T-cell (primary cell): Measurements from ENCODE around the gene RFX1. TPM values are rescaled to one million over a fixed set of nuclear protein-coding genes. Genes with fewer than 3 reads are reported as not detected.
"Not testable (repeated sequence)": the region's sequence is repeated elsewhere in the genome, so short reads cannot be mapped to it uniquely, and the experiment has no call there.

Experiments used
- ATAC-seq, 4 experiments: fragments of 200-7000 bp in 3 of 4; fragments of 150-1000 bp in 1 of 4; cut with Tn5 transposase; replicated peaks in 1 of 4; 1 replicate in 3 of 4; 2 replicates in 1 of 4; pipeline ENCODE4 v1.10.0; 2021; ENCODE audit warnings: moderate library complexity in 3 of 4, mild to moderate bottlenecking in 2 of 4, moderate number of reproducible peaks in 1 of 4
- CTCF ChIA-PET, 2 donors: fragments of 300-600 bp; sonication (Branson Sonifier 250); formaldehyde crosslinking; loops; one replicate each; lab custom pipeline; 2022; ENCODE audit warnings: antibody characterized with exemption in 2 of 2; lab: Charles Lee
- POLR2A ChIA-PET, 2 donors: fragments of 300-600 bp; sonication (Branson Sonifier 250); formaldehyde crosslinking; loops; one replicate each; lab custom pipeline; 2022; ENCODE audit warnings: antibody characterized with exemption in 2 of 2; lab: Charles Lee
- DNase-seq, 35 experiments: peaks; one replicate each; pipeline versions ENCODE4 v3.0.0 to v3.0.0-alpha.2; 2013 to 2023
- H3K27ac ChIP-seq: one replicate; pipeline ENCODE4 v1.5.1; 2013; ENCODE audit warnings: low read length
- H3K27me3 ChIP-seq, 2 experiments: replicated peaks in 1 of 2; 1 replicate in 1 of 2; 2 replicates in 1 of 2; pipeline versions ENCODE4 v1.6.1 to v1.7.0; 2013; ENCODE audit warnings: low read length in 1 of 2, mixed read lengths in 1 of 2; ENCODE audit not compliant: control insufficient read depth in 2 of 2, insufficient read depth in 2 of 2; ENCODE audit errors: extremely low read depth in 1 of 2
- H3K36me3 ChIP-seq, 2 donors: 1 replicate in 1 of 2; 2 replicates in 1 of 2; pipeline versions ENCODE4 v1.6.1 to v1.7.0; 2013; ENCODE audit warnings: low read length in 1 of 2; ENCODE audit not compliant: control insufficient read depth in 2 of 2, insufficient read depth in 1 of 2; ENCODE audit errors: extremely low read depth in 1 of 2
- H3K4me1 ChIP-seq, 2 experiments: 1 replicate in 1 of 2; 2 replicates in 1 of 2; pipeline versions ENCODE4 v1.6.1 to v1.7.0; 2013; ENCODE audit warnings: low read length in 2 of 2, mixed read lengths in 1 of 2; ENCODE audit not compliant: insufficient read depth in 2 of 2, control insufficient read depth in 1 of 2; ENCODE audit errors: extremely low read depth in 1 of 2
- H3K4me3 ChIP-seq, 2 donors: 1 replicate in 1 of 2; 2 replicates in 1 of 2; pipeline versions ENCODE4 v1.5.1 to v1.7.0; 2013; ENCODE audit warnings: mild to moderate bottlenecking in 2 of 2, low read length in 1 of 2, moderate library complexity in 1 of 2; ENCODE audit not compliant: control insufficient read depth in 1 of 2; ENCODE audit errors: extremely low read depth in 1 of 2
- H3K9me3 ChIP-seq: 2 replicates; pipeline ENCODE4 v1.7.0; 2013
- H3K27ac Mint-ChIP-seq, 2 donors: one replicate each; pipeline ENCODE4 v1.8.0; 2020 to 2021; ENCODE audit warnings: mild to moderate bottlenecking in 2 of 2, mixed read lengths in 2 of 2
- H3K27me3 Mint-ChIP-seq, 2 donors: one replicate each; pipeline ENCODE4 v1.8.0; 2021 to 2022; ENCODE audit warnings: mixed read lengths in 2 of 2
- H3K36me3 Mint-ChIP-seq: one replicate; pipeline ENCODE4 v1.8.0; 2021; ENCODE audit warnings: mixed read lengths
- H3K4me1 Mint-ChIP-seq, 3 donors: one replicate each; pipeline ENCODE4 v1.8.0; 2020 to 2022; ENCODE audit warnings: mixed read lengths in 3 of 3, mild to moderate bottlenecking in 1 of 3
- H3K4me3 Mint-ChIP-seq, 3 donors: one replicate each; pipeline ENCODE4 v1.8.0; 2020 to 2022; ENCODE audit warnings: mild to moderate bottlenecking in 3 of 3, mixed read lengths in 3 of 3, moderate library complexity in 3 of 3
- H3K9me3 Mint-ChIP-seq, 3 donors: one replicate each; pipeline ENCODE4 v1.8.0; 2020 to 2022; ENCODE audit warnings: mixed read lengths in 3 of 3
- WGBS: methylation state at CpG from one replicate; pipeline ENCODE4 v1.1.5; 2013; ENCODE audit warnings: missing lambda C conversion rate; ENCODE audit not compliant: insufficient coverage; 5-methylcytosine and 5-hydroxymethylcytosine counted together
- total RNA-seq, 35 experiments: library from RNA in 6 of 35; stranded (reverse) in 6 of 35; fragments of 120-200 nt in 1 of 35; gene quantifications; one replicate each; pipeline versions ENCODE4 v1.2.1 to v1.2.4 and lab custom pipeline; 2013 to 2026

The RFX1 gene
- total RNA-seq, 5 donors from 2014 or later (not counting 1 experiment from before 2014, with no cell fraction given), result 18.4 to 27.1 (median 23.1) TPM

DNA sequence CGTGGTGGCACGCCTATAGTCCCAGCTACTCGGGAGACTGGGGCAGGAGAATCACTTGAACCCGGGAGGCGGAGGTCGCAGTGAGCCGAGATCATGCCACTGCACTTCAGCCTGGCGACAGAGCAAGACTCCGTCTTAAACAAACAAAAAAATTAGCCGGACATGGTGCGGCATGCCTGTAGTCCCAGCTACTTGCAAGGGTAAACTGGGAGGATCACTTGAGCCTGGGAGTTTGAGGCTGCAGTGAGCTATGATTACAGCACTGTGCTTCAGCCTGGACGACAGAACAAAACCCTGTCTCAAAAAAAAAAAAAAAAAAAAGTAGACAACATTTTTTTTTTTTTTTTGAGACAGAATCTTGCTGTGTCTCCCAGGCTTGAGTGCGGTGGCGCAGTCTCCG is 34.3 kb downstream of the RFX1 start:
- H3K27ac Mint-ChIP-seq, H3K4me3 Mint-ChIP-seq, H3K4me3 ChIP-seq, H3K27ac ChIP-seq, H3K27me3 ChIP-seq, ATAC-seq, DNase-seq, H3K9me3 ChIP-seq, H3K9me3 Mint-ChIP-seq, H3K27me3 Mint-ChIP-seq: not testable (repeated sequence)
- Mint-ChIP-seq H3K36me3 (peaks cover 29% of the 10 kb centered on the region), H3K4me1 (peaks cover 9 to 21% (median 11%) of the 10 kb centered on the region in 3 donors)
- WGBS, result 97% methylated on average over 6 of the region's 15 CpGs
- Histone ChIP-seq H3K4me1 (peaks cover 0 to 12% of the 10 kb centered on the region in 2 experiments), H3K36me3 (peaks cover 26 to 47% of the 10 kb centered on the region in 2 donors)
- CTCF ChIA-PET, result interaction anchor here (0.6 to 0.7 kb wide), 5 partner anchors 19 to 679 kb away, joined by 4 to 10 read pairs (median 5); no protein-coding TSS in a partner anchor
- POLR2A ChIA-PET, result interaction anchor here in 1 of 2 donors (0.7 kb wide), 1 partner anchor 15 kb away, joined by 11 read pairs; no protein-coding TSS in a partner anchor

DNA sequence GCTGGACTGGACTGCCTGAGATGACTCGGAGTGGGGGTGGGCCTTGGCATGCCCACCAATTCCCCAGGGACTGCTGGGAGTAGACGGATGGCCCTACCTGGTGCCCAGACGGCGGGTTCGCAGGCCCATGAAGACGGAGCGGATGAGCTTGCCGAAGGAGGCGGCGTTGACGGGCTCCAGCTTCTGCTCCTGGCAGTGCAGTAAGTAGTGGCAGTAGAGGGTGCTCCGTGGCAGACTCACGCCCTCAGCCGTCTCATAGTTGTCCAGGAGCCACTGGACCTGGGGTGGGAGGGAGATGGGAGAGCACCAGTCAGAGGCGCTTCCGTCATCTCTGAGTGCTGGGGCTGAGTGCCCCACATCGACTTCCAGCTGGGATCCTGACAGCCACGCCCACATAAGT is 36.2 kb downstream of the RFX1 start:
- Mint-ChIP-seq H3K27ac (no peak overlapping the region), H3K36me3 (peaks cover 19% of the 10 kb centered on the region), H3K4me1 (peaks cover 8 to 14% (median 9%) of the 10 kb centered on the region in 3 donors), H3K4me3 (no peak overlapping the region), H3K9me3 (no peaks in the 10 kb centered on the region), H3K27me3 (no peaks in the 10 kb centered on the region)
- no peak for DNase-seq
- Histone ChIP-seq H3K36me3 (peaks cover 33 to 64% of the 10 kb centered on the region in 2 donors), H3K4me3 (no peak overlapping the region), H3K27ac (no peak overlapping the region), H3K9me3 (no peaks in the 10 kb centered on the region), H3K4me1 (peaks cover 0 to 12% of the 10 kb centered on the region in 2 experiments), H3K27me3 (no peaks in the 10 kb centered on the region)
- ChIA-PET CTCF (no interaction called here), POLR2A (interaction anchor here in 1 of 2 donors (0.6 to 0.7 kb wide), 2 partner anchors 15 to 64 kb away, joined by 3 to 9 read pairs; no protein-coding TSS in a partner anchor)
- WGBS, result 96% methylated on average over 9 of the region's 18 CpGs
- ATAC-seq, result no peak

DNA sequence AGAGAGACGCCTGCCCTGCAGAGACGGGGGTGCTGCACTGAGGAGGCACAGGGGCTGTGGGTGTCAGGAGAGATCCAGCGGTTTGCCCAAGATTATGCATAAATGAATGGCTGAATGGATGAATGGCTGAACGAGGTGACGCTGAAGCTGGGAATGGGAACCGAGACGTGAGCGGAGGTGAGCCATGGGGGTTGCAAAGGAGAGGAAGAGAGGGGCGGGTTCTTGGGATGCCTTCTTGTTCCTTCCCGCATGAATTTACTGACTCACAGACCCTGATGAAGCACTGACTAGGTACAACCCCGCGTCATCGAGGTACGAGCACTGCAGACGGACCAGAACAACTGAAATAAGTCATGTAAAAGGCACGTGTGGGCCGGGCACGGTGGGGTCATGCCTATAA is 37.1 kb downstream of the RFX1 start:
- H3K27me3 ChIP-seq, result no peaks in the 10 kb centered on the region
- H3K4me3 Mint-ChIP-seq, result no peak overlapping the region
- DNase-seq (no peak), ATAC-seq (no peak)
- H3K9me3 ChIP-seq, result no peaks in the 10 kb centered on the region
- no peak overlapping the region for H3K4me3 ChIP-seq
- H3K36me3 Mint-ChIP-seq, result peaks cover 16% of the 10 kb centered on the region
- H3K4me1 Mint-ChIP-seq, result peaks cover 2 to 7% (median 2%) of the 10 kb centered on the region in 3 donors
- H3K36me3 ChIP-seq, result peaks cover 34 to 65% of the 10 kb centered on the region in 2 donors
- no peaks in the 10 kb centered on the region for H3K27me3 Mint-ChIP-seq
- POLR2A ChIA-PET, result interaction anchor here in 1 of 2 donors (0.5 kb wide), 1 partner anchor 141 kb away, joined by 7 read pairs; no protein-coding TSS in a partner anchor
- no peaks in the 10 kb centered on the region for H3K9me3 Mint-ChIP-seq
- peaks cover 0 to 6% of the 10 kb centered on the region in 2 experiments for H3K4me1 ChIP-seq
- no peak overlapping the region for H3K27ac ChIP-seq
- 96% methylated on average over 18 of the region's 18 CpGs for whole genome bisulfite sequencing
- no peak overlapping the region for H3K27ac Mint-ChIP-seq
- CTCF ChIA-PET, result interaction anchor here in 1 of 2 donors (0.7 kb wide), 1 partner anchor 65 kb away, joined by 3 read pairs; no protein-coding TSS in a partner anchor

DNA sequence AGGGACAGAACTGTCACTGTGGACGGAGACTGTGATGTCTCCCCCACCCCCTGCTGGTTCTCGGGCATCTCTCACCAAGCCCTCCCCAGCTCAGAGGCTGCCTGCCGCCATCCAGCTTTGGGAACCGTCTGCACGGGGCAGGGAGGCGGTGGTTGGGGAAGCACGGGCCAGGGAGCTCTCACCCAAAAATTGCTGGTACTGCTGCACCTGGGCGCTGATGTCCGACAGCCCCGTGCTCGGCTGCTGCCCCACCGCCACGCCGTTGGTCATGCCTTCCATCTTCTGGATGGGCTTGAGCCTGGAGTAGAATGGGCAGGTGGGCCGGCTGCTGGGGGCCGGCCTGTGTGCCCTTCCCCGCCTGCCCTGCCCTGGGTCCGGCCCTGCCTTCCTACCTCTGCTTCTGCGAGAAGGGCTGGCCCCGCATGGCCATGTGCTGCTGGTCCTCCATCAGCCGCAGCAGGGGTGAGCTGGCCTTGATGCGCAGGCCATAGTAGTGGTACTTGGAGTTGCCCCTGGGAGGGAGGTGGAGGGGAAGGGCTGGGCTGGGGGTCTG is 37.7 kb downstream of the RFX1 start:
- Mint-ChIP-seq H3K27ac (no peak overlapping the region), H3K4me3 (no peak overlapping the region), H3K4me1 (peaks cover 0 to 4% (median 0%) of the 10 kb centered on the region in 3 donors), H3K9me3 (no peaks in the 10 kb centered on the region), H3K36me3 (peaks cover 15% of the 10 kb centered on the region), H3K27me3 (no peaks in the 10 kb centered on the region)
- 97% methylated on average over 22 of the region's 22 CpGs for WGBS
- ChIA-PET CTCF (interaction anchor here in 1 of 2 donors (0.7 kb wide), 1 partner anchor 770 kb away, joined by 3 read pairs; no protein-coding TSS in a partner anchor), POLR2A (interaction anchor here in 1 of 2 donors (0.5 kb wide), 1 partner anchor 141 kb away, joined by 7 read pairs; no protein-coding TSS in a partner anchor)
- Histone ChIP-seq H3K27ac (no peak overlapping the region), H3K9me3 (no peaks in the 10 kb centered on the region), H3K4me1 (peaks cover 0 to under 1% of the 10 kb centered on the region in 2 experiments), H3K4me3 (no peak overlapping the region), H3K36me3 (peaks cover 37 to 61% of the 10 kb centered on the region in 2 donors), H3K27me3 (no peaks in the 10 kb centered on the region)
- ATAC-seq (no peak), DNase-seq (no peak)

DNA sequence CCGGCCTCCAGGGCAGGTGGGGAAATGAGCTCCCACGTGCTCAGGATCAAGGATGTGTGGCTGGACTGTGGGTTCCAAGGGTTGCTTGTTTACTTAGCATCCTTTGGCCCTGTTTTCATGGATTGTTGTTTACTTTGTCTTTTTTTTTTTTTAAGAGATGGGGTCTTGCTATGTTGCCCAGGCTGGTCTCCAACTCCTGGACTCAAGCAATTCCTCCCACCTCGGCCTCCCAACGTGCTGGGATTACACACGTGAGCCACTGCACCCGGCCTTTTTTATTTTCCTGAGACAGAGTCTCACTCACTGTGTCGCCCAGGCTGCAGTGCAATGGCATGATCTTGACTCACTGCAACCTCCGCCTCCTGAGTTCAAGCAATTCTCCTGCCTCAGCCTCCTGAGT is 38.9 kb downstream of the RFX1 start:
- peaks cover 11% of the 10 kb centered on the region for H3K36me3 Mint-ChIP-seq
- H3K9me3 ChIP-seq, DNase-seq, H3K27me3 Mint-ChIP-seq, H3K4me1 ChIP-seq, H3K27ac Mint-ChIP-seq, ATAC-seq, H3K9me3 Mint-ChIP-seq, H3K4me3 Mint-ChIP-seq, H3K27me3 ChIP-seq, CTCF ChIA-PET, H3K4me3 ChIP-seq, H3K4me1 Mint-ChIP-seq, H3K27ac ChIP-seq: not testable (repeated sequence)
- H3K36me3 ChIP-seq, result peaks cover 42 to 55% of the 10 kb centered on the region in 2 donors
- WGBS, result 98% methylated on average over 7 of the region's 8 CpGs
- POLR2A ChIA-PET, result interaction anchor here in 1 of 2 donors (0.5 kb wide), 1 partner anchor 78 kb away, joined by 5 read pairs; no protein-coding TSS in a partner anchor

DNA sequence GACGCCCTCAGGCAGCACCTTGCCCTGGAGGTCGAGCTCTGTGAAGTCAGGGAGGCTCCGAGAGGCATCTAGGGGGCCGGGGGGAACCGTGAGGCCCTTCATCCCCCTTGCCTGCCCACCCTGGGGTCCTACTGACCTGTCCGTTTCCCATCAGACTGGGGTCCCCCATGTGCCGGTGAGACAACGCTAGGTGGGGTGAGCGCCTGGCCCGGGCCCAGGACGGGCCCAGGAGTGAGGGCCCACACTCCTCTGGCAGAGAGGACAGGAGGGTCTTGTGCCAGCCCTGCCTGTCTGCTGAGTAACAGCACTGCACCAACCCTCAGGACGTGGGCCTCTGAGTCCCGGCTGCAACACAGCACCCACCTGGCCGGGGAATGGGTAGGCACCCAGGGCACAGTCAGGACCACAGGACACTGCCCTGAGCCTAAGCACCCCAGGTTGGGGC is 39.4 kb downstream of the RFX1 start:
- no peak for DNase-seq
- Histone ChIP-seq H3K9me3 (no peaks in the 10 kb centered on the region), H3K36me3 (peaks cover 42 to 56% of the 10 kb centered on the region in 2 donors), H3K27ac (no peak overlapping the region), H3K4me1 (no peaks in the 10 kb centered on the region), H3K27me3 (no peaks in the 10 kb centered on the region), H3K4me3 (no peak overlapping the region)
- ChIA-PET POLR2A (interaction anchor here in 1 of 2 donors (0.5 kb wide), 1 partner anchor 78 kb away, joined by 5 read pairs; no protein-coding TSS in a partner anchor), CTCF (no interaction called here)
- WGBS, result 96% methylated on average over 14 of the region's 14 CpGs
- Mint-ChIP-seq H3K27me3 (no peaks in the 10 kb centered on the region), H3K36me3 (peaks cover 12% of the 10 kb centered on the region), H3K27ac (no peak overlapping the region), H3K9me3 (no peaks in the 10 kb centered on the region), H3K4me1 (peaks cover 0 to 4% (median 0%) of the 10 kb centered on the region in 3 donors), H3K4me3 (no peak overlapping the region)
- no peak for ATAC-seq
